Erythroblast (primary cell): ENCODE measurements around the gene PPP1R12B.

ENCODE experiments used
- GATA1 ChIP-seq: IDR thresholded peaks from 2 replicates; pipeline ENCODE4 v1.6.1; 2011; ENCODE audit warnings: low read depth, mild to moderate bottlenecking, control low read depth, low read length, moderate library complexity
- POLR2A ChIP-seq: IDR thresholded peaks from 2 replicates; pipeline ENCODE4 v1.6.1; 2011; ENCODE audit warnings: mild to moderate bottlenecking, low read length

DNA sequence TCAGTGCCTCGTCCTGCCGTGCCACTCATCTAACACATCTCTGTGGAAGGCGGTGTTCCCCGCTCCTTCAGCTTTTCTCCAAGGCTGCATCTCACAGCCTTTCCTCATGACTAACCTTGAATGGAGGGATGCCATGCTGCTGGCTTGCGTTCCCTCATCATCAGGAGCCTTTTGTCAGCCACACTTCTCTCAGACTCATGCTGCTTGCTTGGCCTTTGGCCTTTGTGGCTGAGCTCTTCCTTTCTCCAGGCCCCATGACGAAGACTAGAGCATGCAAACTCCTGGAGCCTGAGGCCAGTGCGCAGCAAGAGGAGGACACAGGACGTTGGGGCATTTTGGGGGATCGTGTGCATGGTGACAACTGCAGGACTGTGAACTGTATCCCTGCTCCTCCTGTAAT lies 291.0 kb downstream of the PPP1R12B start:
- TF ChIP-seq POLR2A (no peak), GATA1 (no peak)
